Stimulated activated CD8-positive, alpha-beta memory T cell treated with anti-CD3 and anti-CD28 coated beads, Interleukin-7, amount 100 ng/mL, for 24 hours (primary cell): Measurements from ENCODE around the gene KIFC3.
"Not testable (repeated sequence)": the region's sequence is repeated elsewhere in the genome, so short reads cannot be mapped to it uniquely, and the experiment has no call there.

ENCODE experiments used
- DNase-seq: peaks from one replicate; pipeline ENCODE4 v3.0.0-alpha.2; 2020; ENCODE audit warnings: low read depth

The KIFC3 gene

DNA sequence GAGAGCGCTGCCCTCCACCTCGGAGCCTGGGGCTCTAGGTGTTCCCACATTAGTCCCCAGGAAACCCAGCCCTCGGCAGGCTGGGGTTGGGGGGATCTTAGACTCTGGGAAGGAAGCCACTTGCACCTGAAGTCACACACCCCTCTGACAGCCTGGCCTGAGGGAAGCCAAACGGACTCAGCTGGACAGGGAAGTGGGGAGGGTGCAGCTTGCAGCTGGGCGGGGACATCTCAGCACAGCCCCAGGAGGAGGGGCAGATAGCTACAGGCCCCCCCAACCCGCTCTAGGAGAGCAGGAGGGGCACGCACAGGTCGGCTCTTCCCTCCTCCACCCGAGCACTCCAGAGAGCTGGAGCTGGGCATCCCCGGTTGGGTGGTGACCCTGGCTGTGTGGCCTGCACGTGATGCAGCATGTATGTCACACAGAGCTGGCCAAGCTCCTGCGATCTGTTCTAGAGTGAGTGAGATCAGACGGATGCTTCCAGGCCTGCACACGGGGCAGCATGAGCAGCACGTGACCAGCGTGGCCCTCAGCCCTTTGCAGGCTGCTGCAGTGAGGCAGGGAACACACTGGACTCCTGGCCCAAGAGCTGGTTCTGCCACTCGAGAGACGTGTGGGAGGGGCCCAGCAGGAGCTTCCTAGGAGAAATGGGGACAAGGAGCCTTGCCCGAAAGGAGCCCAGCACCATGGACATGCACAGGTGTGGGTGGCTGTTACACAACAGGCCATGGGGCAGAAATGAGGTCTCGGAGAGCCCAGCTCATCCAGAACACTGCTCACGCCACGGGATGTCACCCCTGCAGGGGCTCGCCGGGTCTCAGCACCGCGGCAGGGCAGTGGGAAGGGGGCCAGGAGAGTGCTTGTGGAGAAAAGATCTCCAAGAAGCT lies 15.4 kb downstream of the KIFC3 start:
- DNase-seq, result no peak

DNA sequence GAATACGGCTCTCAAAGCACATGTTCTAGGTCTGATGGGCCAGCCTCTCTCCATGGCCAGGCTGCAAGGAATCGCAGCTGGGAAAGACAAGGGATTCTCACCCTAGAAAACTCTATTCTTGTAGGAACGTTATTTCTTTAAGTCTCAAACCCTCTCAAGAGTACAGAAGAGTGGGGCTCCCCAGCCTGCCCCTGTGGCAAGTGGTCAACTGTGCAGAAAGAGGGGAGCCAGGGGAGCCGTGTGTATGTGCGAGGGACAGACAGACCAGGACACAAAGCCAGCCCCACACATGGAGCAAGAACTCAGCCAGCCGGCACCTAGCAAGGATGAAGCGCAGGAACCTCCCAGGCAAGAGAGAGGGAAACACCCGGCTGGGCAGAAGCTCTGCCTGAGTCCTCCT lies 16.4 kb downstream of the KIFC3 start:
- DNase-seq, result no peak

DNA sequence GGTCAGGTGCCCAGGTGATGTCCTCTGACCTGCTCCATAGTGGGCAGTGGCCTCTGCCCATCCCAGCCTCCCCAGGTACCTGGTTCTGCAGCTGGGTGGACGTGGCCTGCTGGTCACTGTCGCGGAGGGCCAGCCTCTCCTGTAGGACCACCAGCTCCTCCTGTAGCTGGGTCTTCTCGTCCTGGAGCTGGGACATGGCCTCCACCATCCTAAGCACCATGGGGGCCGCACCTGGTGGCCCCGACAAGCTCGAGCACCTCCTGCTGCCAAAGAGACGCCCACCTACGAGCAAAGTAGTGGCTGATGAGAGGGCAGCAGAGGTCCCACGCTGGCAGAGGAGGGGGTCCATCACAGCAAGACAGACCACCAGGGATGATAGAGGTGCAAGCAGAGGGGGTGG lies 16.9 kb downstream of the KIFC3 start:
- no peak for DNase-seq

DNA sequence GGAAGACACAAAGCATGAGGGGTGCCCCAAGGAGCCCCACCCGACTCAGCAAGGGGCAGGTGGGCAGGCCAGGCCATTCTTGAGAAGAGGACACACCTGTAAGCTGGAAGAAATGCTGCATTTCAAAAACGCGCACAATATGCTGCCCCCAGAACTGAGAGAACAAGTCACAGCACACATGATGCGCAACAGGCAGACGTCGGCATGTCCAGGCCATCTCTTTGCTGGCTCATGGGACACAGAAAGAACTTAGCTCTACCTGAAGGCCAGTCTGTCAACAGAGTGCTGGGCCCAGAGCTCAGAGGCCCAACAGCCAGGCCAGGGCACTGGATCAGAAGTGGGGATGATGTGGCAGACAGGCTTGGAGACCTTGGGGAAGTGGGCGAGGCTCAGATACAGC lies 18.0 kb downstream of the KIFC3 start:
- no peak for DNase-seq

DNA sequence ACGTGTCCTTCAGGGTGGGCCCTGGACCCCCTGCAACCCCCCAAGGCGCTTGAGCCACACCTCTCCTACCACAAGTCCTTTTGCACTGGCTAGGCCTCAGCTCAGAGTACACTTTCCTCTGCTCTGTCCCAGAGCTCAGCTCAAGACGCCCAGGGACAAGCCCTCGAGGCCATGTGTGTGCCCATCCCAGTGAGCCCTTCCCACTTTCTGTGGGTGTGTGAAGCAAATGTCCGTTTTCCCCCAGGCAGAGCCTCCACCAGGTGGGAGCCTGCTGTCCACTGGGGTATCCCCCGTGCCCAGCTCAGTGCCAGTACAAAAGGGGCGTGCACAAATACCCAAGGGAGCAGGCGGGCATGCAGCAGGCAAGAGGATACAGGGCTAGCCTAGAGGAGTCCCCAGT lies 18.4 kb downstream of the KIFC3 start:
- no peak for DNase-seq

DNA sequence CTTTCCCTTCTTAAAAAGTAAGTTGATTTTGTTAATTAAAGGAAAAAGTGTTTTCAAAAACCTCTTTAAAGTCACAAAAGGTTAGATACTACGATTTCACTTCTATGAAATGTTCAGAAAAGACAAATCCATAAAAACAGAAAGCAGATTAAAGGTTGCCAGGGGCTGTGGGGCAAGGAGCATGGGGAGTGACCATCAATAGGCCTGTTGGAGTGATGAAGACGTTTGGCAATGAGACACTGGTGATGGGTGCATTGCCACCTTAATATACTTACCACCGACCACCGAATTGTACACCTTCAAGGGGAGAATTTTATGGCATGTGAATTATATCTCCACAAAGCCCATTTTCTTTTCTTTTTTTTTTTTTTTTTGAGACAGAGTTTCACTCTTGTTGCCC lies 19.2 kb downstream of the KIFC3 start:
- DNase-seq, result no peak

DNA sequence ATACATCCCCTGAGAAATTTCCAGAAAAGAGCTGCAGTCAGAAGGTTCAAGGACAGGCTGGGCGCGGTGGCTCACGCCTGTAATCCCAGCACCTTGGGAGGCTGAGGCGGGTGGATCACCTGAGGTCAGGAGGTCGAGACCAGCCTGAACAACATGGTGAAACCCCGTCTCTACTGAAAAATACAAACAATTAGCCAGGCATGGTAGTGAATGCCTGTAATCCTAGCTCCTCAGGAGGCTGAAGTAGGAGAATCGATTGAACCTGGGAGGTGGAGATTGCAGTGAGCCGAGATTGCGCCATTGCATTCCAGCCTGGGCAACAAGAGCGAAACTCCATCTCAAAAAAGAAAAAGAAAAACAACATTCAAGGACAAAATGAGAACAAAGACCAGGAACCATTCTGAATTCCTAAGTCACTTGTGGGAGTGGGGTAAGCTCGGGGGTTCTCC lies 19.7 kb downstream of the KIFC3 start:
- not testable (repeated sequence) for DNase-seq

DNA sequence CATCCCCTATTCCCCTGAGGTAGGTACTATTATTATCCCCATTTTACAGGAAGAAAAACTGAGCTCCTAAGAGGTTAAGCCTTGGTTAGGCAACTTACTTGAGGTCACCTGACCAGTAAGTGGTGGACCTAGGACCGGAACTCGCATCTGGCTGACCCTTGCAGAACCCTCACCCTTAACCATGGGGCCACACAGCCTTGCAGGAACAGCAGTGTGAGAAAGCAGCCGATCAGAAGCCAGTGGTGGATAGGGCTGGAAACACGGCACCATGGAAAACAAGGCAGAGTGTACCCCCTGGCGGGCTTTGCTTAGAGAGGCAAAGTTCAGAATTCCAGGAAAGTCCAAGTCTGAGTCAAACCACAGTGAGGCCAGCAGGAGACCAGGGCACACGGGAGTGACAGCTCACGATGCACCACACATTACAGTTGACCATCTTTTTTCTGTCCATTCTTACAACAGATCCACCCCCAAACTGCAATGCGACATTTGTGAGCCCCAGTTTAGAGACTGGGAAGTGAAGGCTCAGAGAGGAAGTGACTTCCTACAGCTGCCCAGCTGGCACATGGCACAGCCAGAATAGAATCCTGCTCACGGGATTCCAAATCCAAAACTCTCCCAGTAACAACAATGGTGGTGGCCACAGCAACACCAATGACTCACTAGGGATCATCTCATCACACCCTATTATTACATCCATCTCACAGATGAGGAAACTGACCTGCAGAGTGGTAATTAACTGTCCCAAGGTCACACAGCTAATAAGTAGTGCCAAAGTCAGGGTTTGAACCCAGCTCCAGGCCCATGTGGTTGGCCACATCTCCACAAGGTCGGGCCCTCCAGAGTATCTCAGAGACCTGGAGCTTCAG lies 20.3 kb downstream of the KIFC3 start:
- no peak for DNase-seq

DNA sequence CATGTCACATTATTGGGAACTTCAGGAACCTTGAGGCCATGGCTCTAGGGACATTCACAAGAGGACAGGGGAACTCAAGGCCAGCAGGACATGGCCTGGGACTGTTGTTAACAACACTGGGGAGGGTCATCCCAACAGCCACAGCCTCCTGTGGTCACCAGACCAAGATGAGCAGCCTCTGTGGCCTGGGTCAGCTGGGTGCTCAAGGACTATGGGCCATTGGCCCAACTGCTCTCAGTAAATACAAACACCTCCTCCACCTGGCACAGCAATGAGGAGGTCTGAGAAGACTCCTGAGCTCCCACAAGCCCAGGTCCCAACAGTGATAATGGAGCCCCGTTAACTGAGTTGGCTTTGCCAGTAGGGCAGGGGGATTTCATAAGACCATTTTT lies 20.9 kb downstream of the KIFC3 start:
- DNase-seq, result no peak

DNA sequence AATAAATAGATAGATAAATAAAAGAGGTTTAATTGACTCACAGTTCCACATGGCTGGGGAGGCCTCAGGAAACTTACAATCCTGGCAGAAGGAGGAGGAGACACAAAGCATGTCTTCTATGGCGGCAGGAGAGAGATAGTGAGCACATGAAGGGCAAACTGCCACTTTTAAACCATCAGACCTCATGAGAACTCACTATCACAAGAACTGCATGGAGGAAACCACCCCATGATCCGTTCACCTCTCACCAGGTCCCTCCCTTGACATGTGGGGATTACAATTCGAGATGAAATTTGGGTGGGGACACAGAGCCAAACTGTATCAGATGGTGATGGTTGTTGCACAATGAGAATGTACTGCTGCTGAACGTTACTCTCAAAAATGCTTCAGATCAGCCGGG lies 22.5 kb downstream of the KIFC3 start:
- not testable (repeated sequence) for DNase-seq

DNA sequence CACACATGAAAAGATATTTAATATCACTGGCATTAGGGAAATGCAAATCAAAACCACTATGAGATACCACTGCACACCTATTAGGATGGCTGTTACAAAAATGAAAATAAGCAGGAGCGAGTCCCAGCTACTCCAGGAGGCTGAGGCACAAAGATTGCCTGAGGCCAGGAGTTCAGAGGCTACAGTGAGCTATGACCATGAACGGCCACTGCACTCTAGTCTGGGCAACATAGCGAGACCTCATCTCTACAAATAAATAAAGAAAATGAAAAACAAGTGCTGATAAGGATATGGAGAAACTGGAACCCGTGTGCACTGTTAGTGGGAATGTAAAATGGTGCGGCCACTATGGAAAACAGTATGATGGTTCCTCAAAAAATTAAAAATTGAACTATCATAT lies 23.6 kb downstream of the KIFC3 start:
- no peak for DNase-seq

DNA sequence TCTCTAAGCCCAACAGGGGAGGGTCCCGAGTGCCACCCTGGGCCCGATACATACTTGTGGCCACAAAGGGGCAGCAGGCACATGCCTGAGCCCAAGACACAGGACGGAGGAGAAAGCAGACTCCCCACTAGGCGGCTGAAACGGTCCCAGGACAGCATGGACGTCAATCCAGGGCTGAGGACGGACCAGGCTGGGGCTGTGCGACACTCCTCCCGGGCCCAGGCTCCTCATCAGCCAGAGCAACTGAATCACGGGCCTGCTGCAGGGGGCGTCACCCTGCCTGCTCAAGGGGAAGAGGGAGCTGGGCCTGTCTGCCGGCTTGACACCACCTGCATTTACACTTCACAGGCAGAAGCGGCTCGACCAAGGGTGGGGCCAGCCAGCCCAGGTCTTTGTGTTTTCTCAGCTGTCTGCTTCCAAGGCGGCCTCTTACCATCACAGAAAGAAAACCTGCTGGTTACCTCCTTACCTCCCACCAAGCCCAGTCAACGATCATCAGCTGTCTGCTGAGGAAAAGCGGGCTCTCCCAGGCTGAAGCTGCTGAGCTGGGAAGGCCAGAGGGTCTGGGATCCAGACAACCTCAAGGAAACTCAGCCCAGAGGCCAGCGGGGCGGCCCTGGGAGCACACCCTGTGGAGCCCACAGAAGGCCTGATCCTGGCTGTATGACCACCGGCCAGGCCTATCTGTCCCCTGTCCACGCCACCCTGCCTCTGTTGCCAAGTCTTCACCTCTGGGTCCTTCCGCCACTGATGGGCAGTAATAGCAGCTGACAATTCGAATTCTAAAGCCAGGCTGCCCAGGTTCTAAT lies 26.4 kb downstream of the KIFC3 start:
- no peak for DNase-seq

DNA sequence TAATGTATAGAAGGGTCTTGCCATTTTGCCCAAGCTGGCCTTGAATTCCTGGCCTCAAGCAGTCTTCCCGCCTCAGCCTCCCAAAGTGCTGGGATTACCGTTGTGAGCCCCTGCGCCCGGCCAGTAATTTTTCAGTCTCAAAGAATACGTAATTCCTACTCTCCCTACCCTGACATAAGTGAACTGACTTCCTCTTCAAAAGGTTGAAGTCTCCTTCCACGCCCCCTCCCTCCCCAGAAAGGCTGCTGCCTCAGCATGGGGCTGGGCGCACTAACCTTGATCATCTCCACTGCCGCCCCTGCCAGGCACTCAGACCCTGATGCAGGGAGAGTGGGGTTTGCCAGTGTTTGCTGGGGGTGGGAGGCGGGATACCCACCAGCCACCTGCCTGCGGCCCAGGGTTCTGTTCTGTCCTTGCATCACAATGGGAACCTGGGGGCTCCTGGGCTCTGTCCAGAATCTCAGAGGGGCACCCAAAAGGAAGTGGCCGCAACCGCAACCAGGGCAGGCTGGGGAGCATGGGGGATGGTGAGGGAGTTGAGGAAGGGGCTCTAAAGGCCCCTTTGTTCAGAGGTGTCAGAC lies 27.5 kb downstream of the KIFC3 start:
- DNase-seq, result no peak

DNA sequence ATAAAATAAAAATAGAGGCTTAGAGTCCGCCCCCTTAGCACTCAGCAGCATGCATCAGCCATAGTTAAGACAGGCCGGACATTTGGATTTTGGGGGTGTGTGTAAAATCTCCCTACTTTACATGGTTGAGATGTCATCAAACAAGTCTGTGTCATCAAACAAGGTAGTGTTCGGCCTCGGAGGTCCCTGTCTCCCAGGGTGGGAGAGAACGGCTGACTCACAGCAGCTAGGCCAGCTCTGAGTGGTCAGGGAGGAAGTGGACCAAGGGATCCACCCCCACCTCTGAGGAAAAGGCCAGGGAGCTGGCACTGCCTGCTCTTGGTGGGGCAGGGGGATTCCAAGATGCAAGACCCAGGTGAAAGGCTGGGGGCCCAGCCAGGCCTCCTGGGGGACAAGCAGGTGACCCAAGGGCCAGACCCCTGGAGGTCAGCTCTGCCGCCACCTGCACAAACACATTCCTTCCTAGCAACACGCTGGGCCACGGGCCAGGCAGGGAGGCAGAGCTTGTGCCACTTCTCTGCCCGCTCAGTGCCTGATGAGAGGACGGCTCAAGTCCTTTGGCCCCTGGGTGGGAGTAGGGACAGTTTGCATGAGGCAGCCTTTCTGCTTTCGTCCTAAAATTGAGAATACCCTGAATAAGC lies 28.5 kb downstream of the KIFC3 start:
- DNase-seq, result no peak

DNA sequence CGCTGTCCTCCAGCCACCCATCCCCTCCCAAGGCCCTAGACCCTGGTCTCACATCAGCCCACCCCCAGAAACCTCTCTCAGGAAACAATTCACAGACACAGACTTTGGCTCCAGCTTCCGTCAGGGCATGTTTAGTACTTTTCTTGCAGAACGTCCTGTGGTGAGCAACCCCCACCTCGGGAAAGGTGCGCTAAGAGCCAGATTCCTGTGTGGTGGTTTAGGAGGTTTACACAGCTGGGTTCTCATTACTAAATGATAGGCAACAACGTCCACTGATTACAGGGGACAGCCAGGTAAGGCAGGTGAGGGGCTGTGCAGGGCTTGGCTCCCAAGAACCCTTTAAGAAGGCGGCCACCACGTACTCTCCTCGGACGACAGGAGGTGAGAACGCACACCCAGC lies 29.3 kb downstream of the KIFC3 start:
- no peak for DNase-seq

DNA sequence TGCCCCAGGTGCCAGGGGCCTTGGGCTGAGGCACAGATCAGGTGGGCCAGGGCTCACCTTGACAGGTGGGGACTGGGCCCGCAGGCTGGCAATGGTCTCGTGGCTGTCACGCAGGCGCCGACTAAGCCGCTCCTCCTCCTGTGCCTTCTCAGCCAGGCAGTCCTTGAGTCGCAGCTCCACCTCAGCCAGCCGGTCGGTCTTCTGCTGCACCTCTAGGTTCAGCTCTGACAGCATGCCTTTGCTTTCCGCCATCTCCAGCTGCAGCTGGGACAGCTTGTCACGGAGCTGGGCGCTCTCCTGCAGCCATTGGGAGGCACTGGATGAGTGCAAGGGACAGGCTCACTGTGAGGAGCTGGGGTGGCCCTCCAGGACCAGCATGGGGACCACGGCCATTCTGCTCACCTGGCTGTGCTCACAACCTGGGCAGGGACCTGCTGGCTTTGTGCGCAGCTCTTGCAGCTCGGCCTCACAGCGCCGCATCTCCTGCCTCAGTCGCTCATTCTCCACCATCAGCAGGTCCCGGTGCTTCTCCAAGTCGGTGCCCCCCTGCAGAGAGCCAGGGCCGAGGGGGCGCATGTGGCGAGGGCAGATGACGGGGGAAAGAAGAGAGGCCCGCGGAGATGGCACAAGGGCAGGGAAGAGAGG lies 31.0 kb downstream of the KIFC3 start:
- DNase-seq, result no peak

DNA sequence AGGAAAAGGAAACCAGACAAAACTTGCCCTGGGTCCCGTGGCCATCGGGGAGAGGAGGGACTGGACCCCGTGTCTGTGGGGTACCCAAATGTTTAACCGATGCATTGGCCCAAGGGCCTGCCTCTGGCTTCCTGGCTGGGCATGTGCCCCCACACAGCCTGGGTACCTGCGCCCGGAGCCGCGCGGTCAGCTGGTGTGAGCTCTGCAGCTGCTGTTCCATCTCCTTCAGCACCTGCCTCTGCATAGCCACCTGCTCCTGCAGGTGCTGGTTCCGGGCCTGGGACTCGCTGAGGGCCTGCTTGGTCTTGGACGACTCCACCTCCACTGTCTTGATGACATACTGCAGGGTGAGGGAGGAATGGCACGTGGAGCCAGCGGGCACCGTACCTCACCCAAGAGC lies 31.9 kb downstream of the KIFC3 start:
- DNase-seq, result no peak

DNA sequence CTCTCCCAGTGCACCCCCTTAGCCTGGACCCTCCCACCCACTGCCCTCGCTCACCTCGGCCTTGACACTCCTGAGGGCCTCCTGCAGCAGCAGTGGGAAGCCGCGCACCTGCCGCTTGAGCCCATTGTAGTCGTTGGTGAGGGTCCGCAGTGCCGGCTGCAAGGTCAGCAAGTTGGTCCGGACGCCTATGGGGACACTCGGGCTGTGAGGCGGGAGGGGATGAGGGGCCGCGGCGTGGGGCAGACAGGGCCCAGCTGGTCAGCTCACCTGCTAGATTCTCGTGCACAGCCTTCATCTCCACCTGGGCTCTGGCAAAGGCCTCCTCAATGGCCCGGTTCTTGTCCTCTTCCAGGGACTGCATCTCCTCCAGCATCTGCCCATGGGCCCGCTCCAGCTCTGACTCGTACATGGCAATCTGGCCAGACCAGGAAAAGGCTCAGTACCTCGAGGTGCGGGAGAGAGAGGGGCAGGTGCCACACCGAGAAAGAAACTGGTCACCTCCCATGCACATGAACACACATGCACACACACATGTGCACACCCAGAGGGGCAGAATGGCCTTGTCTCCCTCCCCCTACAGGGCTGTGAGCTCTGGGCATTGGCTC lies 32.6 kb downstream of the KIFC3 start:
- no peak for DNase-seq

DNA sequence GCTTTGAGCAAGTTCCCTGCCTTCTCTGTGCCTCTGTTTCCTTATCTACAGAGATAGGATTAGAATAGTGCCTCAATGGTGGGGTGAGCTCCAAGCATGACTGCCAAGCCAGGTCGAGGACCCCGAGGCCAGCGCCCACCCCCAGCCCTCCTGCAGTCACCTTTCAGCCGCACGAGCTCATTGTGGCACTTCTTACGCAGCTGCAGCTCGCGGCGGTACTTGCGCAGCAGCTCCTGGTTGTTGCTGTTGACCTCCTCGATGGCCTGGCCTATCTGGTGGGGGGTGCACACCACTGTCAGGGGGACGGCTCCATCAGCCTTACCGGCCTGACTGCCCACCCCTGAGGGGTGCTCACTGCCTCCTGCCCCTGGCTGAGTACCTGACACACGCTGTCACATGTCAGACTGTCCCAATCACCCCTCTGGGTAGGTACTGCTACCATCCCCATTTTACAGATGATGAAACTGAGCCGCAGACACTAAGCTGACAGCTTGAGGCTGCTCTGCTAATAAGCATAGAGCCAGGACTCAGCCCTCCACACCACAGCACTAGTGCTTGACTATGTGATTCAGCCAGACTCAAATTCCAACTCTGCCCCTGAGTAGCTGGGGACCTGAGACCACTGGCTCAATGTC lies 35.5 kb downstream of the KIFC3 start:
- DNase-seq, result no peak

DNA sequence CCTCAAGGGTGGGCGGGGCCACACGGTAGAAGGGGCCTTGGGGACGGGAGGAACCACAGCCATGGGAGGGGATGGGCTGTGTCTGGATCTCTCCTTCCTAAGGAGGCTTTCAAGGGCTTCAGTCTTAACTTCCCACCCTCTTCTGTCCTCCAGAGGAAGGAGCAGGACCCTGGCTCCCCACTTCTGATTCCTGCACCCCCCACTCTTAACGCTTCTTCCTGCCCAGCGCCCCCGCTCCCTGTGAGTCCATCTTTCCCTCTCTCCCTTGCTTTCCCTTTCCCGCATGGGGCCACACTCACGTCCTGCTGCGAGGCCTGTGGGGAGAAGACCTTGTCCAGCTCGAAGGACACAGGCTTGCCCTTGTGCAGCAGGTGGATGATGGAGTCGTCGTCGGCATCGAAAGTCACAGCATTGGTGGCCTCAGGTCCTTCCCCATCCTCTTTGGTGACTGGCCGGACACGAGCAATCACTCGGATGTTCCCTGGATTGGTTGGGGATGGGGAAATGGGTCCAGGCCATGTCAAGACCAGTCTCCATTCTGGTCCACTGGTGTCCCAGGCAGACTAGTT lies 37.0 kb downstream of the KIFC3 start:
- DNase-seq, result no peak
